H1 (cell line): Measurements from ENCODE around the gene RCHY1. TPM values are rescaled to one million over a fixed set of nuclear protein-coding genes. Genes with fewer than 3 reads are reported as not detected.
"Not testable (repeated sequence)": the region's sequence is repeated elsewhere in the genome, so short reads cannot be mapped to it uniquely, and the experiment has no call there.

Source experiments
- CTCF ChIA-PET: fragments of 300-600 bp; sonication (Branson Sonifier 250); formaldehyde crosslinking; loops from one replicate; lab custom pipeline; 2021; ENCODE audit not compliant: partially characterized antibody; lab: Charles Lee
- POLR2A ChIA-PET: fragments of 300-600 bp; sonication (Branson Sonifier 250); formaldehyde crosslinking; loops from one replicate; lab custom pipeline; 2021; ENCODE audit warnings: inconsistent platforms; ENCODE audit not compliant: partially characterized antibody; lab: Charles Lee
- DNase-seq, 2 experiments: peaks; one replicate each; pipeline versions ENCODE4 v3.0.0 to v3.0.0-alpha.2; 2010 to 2022; ENCODE audit warnings: low spot score in 2 of 2, low read depth in 1 of 2, mixed read lengths in 1 of 2
- FAIRE-seq: peaks from 2 replicates; lab custom pipeline; 2011; peaks lifted over from hg19 to GRCh38; lab: Jason Lieb, UNC
- H2AFZ ChIP-seq: 2 replicates; pipeline ENCODE4 v1.8.1; 2012; ENCODE audit warnings: low read length, inconsistent platforms
- H2AK5ac ChIP-seq: 2 replicates; pipeline ENCODE4 v1.6.1; 2013; ENCODE audit warnings: low read depth, low read length
- H2BK120ac ChIP-seq: replicated peaks from 2 replicates; pipeline ENCODE3; 2013; ENCODE audit warnings: low read depth, low read length, inconsistent platforms
- H2BK12ac ChIP-seq: 2 replicates; pipeline ENCODE4 v1.6.1; 2013; ENCODE audit warnings: low read depth, low read length
- H2BK15ac ChIP-seq: 2 replicates; pipeline ENCODE4 v1.6.1; 2013; ENCODE audit warnings: low read length
- H2BK20ac ChIP-seq: 2 replicates; pipeline ENCODE4 v1.6.1; 2013; ENCODE audit warnings: low read length
- H2BK5ac ChIP-seq: 2 replicates; pipeline ENCODE4 v1.6.1; 2013; ENCODE audit warnings: low read depth, low read length
- H3K14ac ChIP-seq: 2 replicates; pipeline ENCODE4 v1.6.1; 2013; ENCODE audit warnings: inconsistent platforms; ENCODE audit not compliant: insufficient read length
- H3K18ac ChIP-seq: 2 replicates; pipeline ENCODE4 v1.6.1; 2013; ENCODE audit warnings: low read length; ENCODE audit errors: extremely low read depth
- H3K23ac ChIP-seq: 2 replicates; pipeline ENCODE4 v1.6.1; 2013; ENCODE audit warnings: inconsistent platforms; ENCODE audit not compliant: insufficient read length
- H3K23me2 ChIP-seq: 2 replicates; pipeline ENCODE4 v1.6.1; 2013; ENCODE audit warnings: low read depth, low read length
- H3K27ac ChIP-seq: 2 replicates; pipeline ENCODE4 v1.6.1; 2011; ENCODE audit warnings: low read depth, low read length, inconsistent platforms
- H3K27me3 ChIP-seq, 4 experiments: replicated peaks in 1 of 4; 1 replicate in 1 of 4; 2 replicates in 3 of 4; pipeline versions ENCODE4 v1.6.1 to v1.8.1; 2011 to 2013; ENCODE audit warnings: low read length in 3 of 4, mild to moderate bottlenecking in 3 of 4, inconsistent platforms in 2 of 4, mixed read lengths in 2 of 4, moderate library complexity in 1 of 4; ENCODE audit not compliant: control insufficient read depth in 3 of 4, insufficient read depth in 3 of 4; ENCODE audit errors: extremely low read depth in 1 of 4
- H3K36me3 ChIP-seq, 4 experiments: 2 replicates each; pipeline versions ENCODE4 v1.6.1 to v1.8.1; 2011 to 2013; ENCODE audit warnings: mild to moderate bottlenecking in 4 of 4, low read length in 3 of 4, moderate library complexity in 2 of 4, control low read depth in 1 of 4, inconsistent platforms in 1 of 4; ENCODE audit not compliant: insufficient read depth in 4 of 4, control insufficient read depth in 2 of 4
- H3K4ac ChIP-seq: replicated peaks from 2 replicates; pipeline ENCODE3; 2013; ENCODE audit warnings: low read length, low read depth, mixed read lengths, inconsistent platforms; ENCODE audit not compliant: insufficient read length
- H3K4me1 ChIP-seq, 4 experiments: replicated peaks in 1 of 4; 1 replicate in 1 of 4; 2 replicates in 3 of 4; pipeline versions ENCODE4 v1.6.1 to v1.8.1; 2011 to 2013; ENCODE audit warnings: low read length in 3 of 4, inconsistent platforms in 2 of 4, mixed read lengths in 1 of 4; ENCODE audit not compliant: insufficient read depth in 4 of 4, control insufficient read depth in 3 of 4
- H3K4me2 ChIP-seq, 2 experiments: 2 replicates each; pipeline versions ENCODE4 v1.6.1 to v1.8.1; 2011 to 2013; ENCODE audit warnings: low read depth in 2 of 2, low read length in 2 of 2, control low read depth in 1 of 2, inconsistent platforms in 1 of 2, mild to moderate bottlenecking in 1 of 2; ENCODE audit not compliant: insufficient read depth in 1 of 2
- H3K4me3 ChIP-seq, 4 experiments: fragments of 200-600, 300-600 bp in 1 of 4; sonication (generic), shearing (Covaris generic), sonication (Bioruptor Twin) in 1 of 4; 2 replicates each; pipeline versions ENCODE4 v1.5.1 to v1.8.1; 2011 to 2016; ENCODE audit warnings: low read length in 4 of 4, low read depth in 3 of 4, control low read depth in 2 of 4, inconsistent platforms in 2 of 4, mild to moderate bottlenecking in 2 of 4, mixed read lengths in 1 of 4, moderate library complexity in 1 of 4; ENCODE audit not compliant: insufficient read depth in 2 of 4; ENCODE audit errors: extremely low read depth in 1 of 4
- H3K56ac ChIP-seq: replicated peaks from 2 replicates; pipeline ENCODE3; 2013; ENCODE audit warnings: low read depth, mild to moderate bottlenecking, mixed read lengths, low read length, inconsistent platforms; ENCODE audit not compliant: insufficient read length
- H3K79me1 ChIP-seq: 2 replicates; pipeline ENCODE4 v1.6.1; 2013; ENCODE audit warnings: low read depth, low read length, control low read depth
- H3K79me2 ChIP-seq, 2 experiments: 2 replicates each; pipeline versions ENCODE4 v1.6.1 to v1.8.1; 2012 to 2013; ENCODE audit warnings: low read length in 2 of 2, mild to moderate bottlenecking in 2 of 2, inconsistent platforms in 1 of 2; ENCODE audit not compliant: insufficient read depth in 2 of 2, control insufficient read depth in 1 of 2
- H3K9ac ChIP-seq, 4 experiments: replicated peaks in 1 of 4; 1 replicate in 1 of 4; 2 replicates in 3 of 4; pipeline versions ENCODE4 v1.6.1 to v1.8.1; 2011 to 2013; ENCODE audit warnings: low read depth in 3 of 4, low read length in 3 of 4, control low read depth in 2 of 4, mild to moderate bottlenecking in 2 of 4, moderate library complexity in 2 of 4, inconsistent platforms in 1 of 4; ENCODE audit errors: extremely low read depth in 1 of 4
- H3K9me3 ChIP-seq, 2 experiments: 2 replicates each; pipeline versions ENCODE4 v1.6.1 to v1.8.1; 2012 to 2013; ENCODE audit warnings: mild to moderate bottlenecking in 2 of 2, moderate library complexity in 2 of 2, control low read depth in 1 of 2, inconsistent platforms in 1 of 2, low read depth in 1 of 2, low read length in 1 of 2, mixed read lengths in 1 of 2; ENCODE audit not compliant: insufficient read depth in 2 of 2
- H4K20me1 ChIP-seq, 2 experiments: replicated peaks in 1 of 2; 2 replicates each; pipeline versions ENCODE3 to v1.8.1; 2011 to 2013; ENCODE audit warnings: inconsistent platforms in 2 of 2, low read length in 2 of 2, mild to moderate bottlenecking in 1 of 2; ENCODE audit not compliant: insufficient read depth in 2 of 2, control insufficient read depth in 1 of 2
- H4K5ac ChIP-seq: 2 replicates; pipeline ENCODE4 v1.6.1; 2013; ENCODE audit warnings: low read length, low read depth, mixed read lengths, inconsistent platforms; ENCODE audit not compliant: insufficient read length
- H4K8ac ChIP-seq: 2 replicates; pipeline ENCODE4 v1.8.0; 2013; ENCODE audit warnings: mild to moderate bottlenecking, moderate library complexity, low read length, inconsistent platforms; ENCODE audit not compliant: insufficient read depth; ENCODE audit errors: extremely low read depth
- H4K91ac ChIP-seq: replicated peaks from 2 replicates; pipeline ENCODE3; 2013; ENCODE audit warnings: low read length, mixed read lengths, inconsistent platforms; ENCODE audit not compliant: insufficient read length
- WGBS, 2 experiments: shearing (Covaris generic) in 1 of 2; methylation state at CpG; one replicate each; pipeline versions ENCODE4 v1.1.6 to v1.1.7; 2013 to 2015; ENCODE audit warnings: low lambda C conversion rate in 2 of 2, mixed read lengths in 2 of 2, inconsistent platforms in 1 of 2, low coverage in 1 of 2, missing lambda C conversion rate in 1 of 2; ENCODE audit not compliant: insufficient replicate concordance in 2 of 2, insufficient coverage in 1 of 2, insufficient read length in 1 of 2; ENCODE audit errors: extremely low coverage in 1 of 2, missing lambda C conversion rate in 1 of 2; 5-methylcytosine and 5-hydroxymethylcytosine counted together
- polyA plus RNA-seq, 7 experiments: library from polyadenylated mRNA; depleted of rRNA in 3 of 7; stranded (reverse) in 5 of 7; unstranded in 2 of 7; fragments of >200 nt in 5 of 7; fragments of 200-250 nt in 2 of 7; gene quantifications; 1 replicate in 5 of 7; 2 replicates in 1 of 7; 4 replicates in 1 of 7; pipeline versions ENCODE4 v1.2.1 to v1.2.3, GENCODE V29; 2011 to 2013; ENCODE audit warnings: missing spikeins in 2 of 7, mixed read lengths in 2 of 7
- total RNA-seq: library from RNA; stranded (reverse); fragmentation: NEBNext Ultra II Directional; extraction: Animal tissue kit (Norgen Biotek cat#: 25700); gene quantifications from 2 replicates; pipeline ENCODE4 v1.2.1, GENCODE V29; 2021

The RCHY1 gene
- total and polyA plus RNA-seq, 2 of the 8 experiments (the other 6 are each of a cell fraction or from before 2014, with no cell fraction given), result 30.3 to 44.0 TPM

- H4K5ac ChIP-seq, H3K4me1 ChIP-seq, H3K27me3 ChIP-seq, H3K56ac ChIP-seq, H2BK20ac ChIP-seq, H3K9ac ChIP-seq, H3K4me2 ChIP-seq, H3K36me3 ChIP-seq, H3K4me3 ChIP-seq, H4K8ac ChIP-seq, H2BK120ac ChIP-seq, H3K14ac ChIP-seq, H3K4ac ChIP-seq, H3K27ac ChIP-seq, H4K20me1 ChIP-seq, H2BK12ac ChIP-seq, H2BK15ac ChIP-seq, H4K91ac ChIP-seq, H3K79me2 ChIP-seq, H3K23me2 ChIP-seq, CTCF ChIA-PET, H2BK5ac ChIP-seq, H3K79me1 ChIP-seq, H3K9me3 ChIP-seq, FAIRE-seq, H3K23ac ChIP-seq, H2AFZ ChIP-seq, H3K18ac ChIP-seq, H2AK5ac ChIP-seq, DNase-seq: not testable (repeated sequence)
- WGBS, 2 experiments, result 94% methylated on average over 8 of the region's 8 CpGs; no CpG with 5 or more reads in 1 of the 2 experiments
- POLR2A ChIA-PET, result interaction anchor here (0.6 to 1.0 kb wide), 3 partner anchors 30 to 640 kb away, joined by 3 to 5 read pairs (median 3); partner anchors contain the start of genes RCHY1 and THAP6
Observed at GRCh38 chr4:75544220-75544619, 30.0 kb upstream of the RCHY1 start.
